ENCODE results near the gene HERC2. TPM values are rescaled to one million over a fixed set of nuclear protein-coding genes. Genes with fewer than 3 reads are reported as not detected.
A peak's percentile ranks its signal among the peaks of the same experiment; 100 is the strongest.

The HERC2 gene
- total and polyA plus RNA-seq, 7 donors, result 11.1 to 85.6 (median 42.5) TPM

DNA sequence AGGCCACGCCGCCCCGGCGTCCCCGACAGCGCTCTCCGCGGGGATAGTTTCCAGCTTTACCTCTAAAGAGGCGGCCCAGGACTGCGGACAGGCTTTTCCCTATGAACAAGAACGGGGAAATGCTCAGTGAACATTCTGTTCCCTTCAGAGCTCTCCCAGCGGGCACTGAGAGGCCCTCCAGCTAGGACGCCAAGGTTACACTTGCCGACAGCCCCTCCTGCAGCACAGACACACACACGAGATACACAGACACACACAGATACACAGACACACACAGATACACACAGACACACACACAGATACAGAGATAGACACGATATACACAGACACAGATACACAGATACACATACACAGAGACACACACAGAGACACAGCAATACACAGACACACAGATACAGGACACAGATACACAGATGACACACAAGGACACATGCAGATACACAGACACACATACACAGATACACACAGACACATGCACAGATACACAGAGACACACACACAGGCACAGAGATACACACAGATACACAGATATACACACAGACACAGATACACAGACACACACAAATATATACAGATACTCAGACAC is 222.3 kb downstream of the HERC2 start:
- TF ChIP-seq, protein P1, sequence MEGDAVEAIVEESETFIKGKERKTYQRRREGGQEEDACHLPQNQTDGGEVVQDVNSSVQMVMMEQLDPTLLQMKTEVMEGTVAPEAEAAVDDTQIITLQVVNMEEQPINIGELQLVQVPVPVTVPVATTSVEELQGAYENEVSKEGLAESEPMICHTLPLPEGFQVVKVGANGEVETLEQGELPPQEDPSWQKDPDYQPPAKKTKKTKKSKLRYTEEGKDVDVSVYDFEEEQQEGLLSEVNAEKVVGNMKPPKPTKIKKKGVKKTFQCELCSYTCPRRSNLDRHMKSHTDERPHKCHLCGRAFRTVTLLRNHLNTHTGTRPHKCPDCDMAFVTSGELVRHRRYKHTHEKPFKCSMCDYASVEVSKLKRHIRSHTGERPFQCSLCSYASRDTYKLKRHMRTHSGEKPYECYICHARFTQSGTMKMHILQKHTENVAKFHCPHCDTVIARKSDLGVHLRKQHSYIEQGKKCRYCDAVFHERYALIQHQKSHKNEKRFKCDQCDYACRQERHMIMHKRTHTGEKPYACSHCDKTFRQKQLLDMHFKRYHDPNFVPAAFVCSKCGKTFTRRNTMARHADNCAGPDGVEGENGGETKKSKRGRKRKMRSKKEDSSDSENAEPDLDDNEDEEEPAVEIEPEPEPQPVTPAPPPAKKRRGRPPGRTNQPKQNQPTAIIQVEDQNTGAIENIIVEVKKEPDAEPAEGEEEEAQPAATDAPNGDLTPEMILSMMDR (IDR thresholded peaks at IDR 0.05), result no peak
- no peak for TF ChIP-seq POLR2AphosphoS5 (IDR thresholded peaks at IDR 0.05)
- no peak for TF ChIP-seq EP300 (IDR thresholded peaks at IDR 0.05)
- no peak for TF ChIP-seq POLR2A (IDR thresholded peaks at IDR 0.05)
- H3K9me3 ChIP-seq, result no peaks in the 10 kb centered on the region
- WGBS, 2 donors, result 15 to 17% methylated on average over 16 of the region's 16 CpGs
- DNase-seq, result no peak
- peak overlapping the region in 3 of 4 donors; percentile 8 to 10 (median 9) for H3K4me3 ChIP-seq
- intact Hi-C loops (cut with DNase I), result loop anchor here (10.0 kb wide), 1 partner anchor 75 kb away; no protein-coding TSS in a partner anchor
- H3K27me3 ChIP-seq, result peaks cover 33 to 96% (median 63%) of the 10 kb centered on the region in 3 donors
- H3K36me3 ChIP-seq, result no peaks in the 10 kb centered on the region
- peaks cover 0 to 39% (median 35%) of the 10 kb centered on the region in 4 donors for H3K4me1 ChIP-seq
- peak overlapping the region in 1 of 4 donors; percentile 6 for H3K27ac ChIP-seq

DNA sequence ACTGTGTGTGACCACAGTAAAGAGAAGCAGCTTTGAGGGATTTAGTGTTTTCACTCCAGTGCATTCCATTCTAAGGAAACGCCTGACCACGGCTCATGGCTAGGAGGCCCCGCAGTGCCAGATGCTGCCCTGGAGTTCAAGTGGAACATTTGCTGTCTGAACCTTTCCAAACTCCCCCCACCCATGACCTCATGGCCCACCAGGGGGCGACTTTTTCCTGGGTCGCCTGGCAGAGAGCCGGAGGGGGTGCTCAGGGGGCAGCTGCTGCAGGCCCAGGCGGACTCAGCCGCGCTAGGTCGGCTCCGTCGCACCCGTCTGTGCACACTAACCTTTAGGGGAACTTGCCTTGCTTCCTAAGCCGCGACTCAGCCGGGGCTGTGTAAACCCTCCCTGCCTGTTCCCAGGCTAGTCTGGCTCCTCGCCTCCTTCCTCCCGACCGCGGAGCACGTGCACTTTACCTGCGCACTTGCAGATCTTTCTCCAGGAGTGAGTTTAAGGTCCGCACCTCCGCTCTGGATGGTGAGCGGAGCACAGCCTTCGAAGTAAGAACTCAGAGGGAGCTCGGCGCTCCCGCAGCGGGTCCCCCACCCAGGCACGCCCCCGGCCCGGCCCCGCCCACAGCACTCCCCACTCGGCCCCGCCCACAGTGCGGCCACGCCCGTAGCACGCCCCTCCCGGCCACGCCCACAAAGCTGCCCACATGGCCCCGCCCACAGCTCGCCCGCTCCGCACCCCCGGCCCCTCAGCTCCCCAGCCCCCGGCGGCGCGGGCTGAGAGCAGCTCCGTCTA is 223.0 kb downstream of the HERC2 start, which contains the start of gene OCA2:
Gene OCA2, minus strand, starts transcription at position 550 of the 789 bp plus-strand sequence. CDS start 17,441 bp downstream, outside the sequence.
- H3K4me3 ChIP-seq, result peak within 1 kb of the TSS in 3 of 4 donors; percentile 8 to 10 (median 9)
- peaks cover 39 to 96% (median 66%) of the 10 kb centered on the region in 3 donors for H3K27me3 ChIP-seq
- 4 to 6% methylated on average over 52 of the region's 52 CpGs for WGBS, 2 donors
- intact Hi-C loops (cut with DNase I), result loop anchor here (10.0 kb wide), 1 partner anchor 76 kb away; no protein-coding TSS in a partner anchor
- peak within 1 kb of the TSS in 1 of 4 donors; percentile 6 for H3K27ac ChIP-seq
- no peaks in the 10 kb centered on the region for H3K36me3 ChIP-seq
- TF ChIP-seq POLR2A (IDR thresholded peaks at IDR 0.05), result no peak
- TF ChIP-seq, protein P1 (IDR thresholded peaks at IDR 0.05), result no peak
- H3K4me1 ChIP-seq, result peaks cover 0 to 43% (median 37%) of the 10 kb centered on the region in 4 donors
- peak; percentile 63 for DNase-seq
- H3K9me3 ChIP-seq, result no peaks in the 10 kb centered on the region

DNA sequence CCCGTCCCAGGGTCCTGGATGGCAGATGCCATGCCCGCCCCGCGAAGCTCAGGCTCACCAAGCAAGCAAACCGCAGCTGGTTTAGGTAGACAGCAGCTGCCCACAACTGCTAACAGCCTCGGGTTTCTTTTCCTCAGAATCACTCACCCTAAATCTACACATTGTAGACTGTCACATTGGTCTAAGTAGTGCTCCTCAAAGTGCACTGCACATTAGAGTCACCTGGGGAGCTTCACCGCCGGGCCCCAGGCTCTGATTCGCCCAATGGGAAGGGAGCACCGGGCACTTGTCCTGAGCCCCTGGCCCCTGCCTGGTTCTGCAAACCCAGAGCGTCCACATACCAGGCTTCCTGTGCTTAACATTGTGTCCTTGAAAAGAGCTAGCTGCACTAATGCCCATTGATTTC is 223.6 kb downstream of the HERC2 start:
- H3K27ac ChIP-seq, result no peak overlapping the region
- DNase-seq, result peak; percentile 47
- H3K36me3 ChIP-seq, result no peaks in the 10 kb centered on the region
- 53 to 65% methylated on average over 11 of the region's 11 CpGs for WGBS, 2 donors
- intact Hi-C loops (cut with DNase I), result loop anchor here (10.0 kb wide), 1 partner anchor 76 kb away; no protein-coding TSS in a partner anchor
- TF ChIP-seq POLR2AphosphoS5 (IDR thresholded peaks at IDR 0.05) (no peak), POLR2A (IDR thresholded peaks at IDR 0.05) (no peak), EP300 (IDR thresholded peaks at IDR 0.05) (no peak)
- TF ChIP-seq, protein P1 (IDR thresholded peaks at IDR 0.05), result no peak
- H3K27me3 ChIP-seq, result peaks cover 39 to 96% (median 69%) of the 10 kb centered on the region in 3 donors
- no peaks in the 10 kb centered on the region for H3K9me3 ChIP-seq
- no peak overlapping the region for H3K4me3 ChIP-seq
- H3K4me1 ChIP-seq, result peaks cover 0 to 43% (median 37%) of the 10 kb centered on the region in 4 donors

DNA sequence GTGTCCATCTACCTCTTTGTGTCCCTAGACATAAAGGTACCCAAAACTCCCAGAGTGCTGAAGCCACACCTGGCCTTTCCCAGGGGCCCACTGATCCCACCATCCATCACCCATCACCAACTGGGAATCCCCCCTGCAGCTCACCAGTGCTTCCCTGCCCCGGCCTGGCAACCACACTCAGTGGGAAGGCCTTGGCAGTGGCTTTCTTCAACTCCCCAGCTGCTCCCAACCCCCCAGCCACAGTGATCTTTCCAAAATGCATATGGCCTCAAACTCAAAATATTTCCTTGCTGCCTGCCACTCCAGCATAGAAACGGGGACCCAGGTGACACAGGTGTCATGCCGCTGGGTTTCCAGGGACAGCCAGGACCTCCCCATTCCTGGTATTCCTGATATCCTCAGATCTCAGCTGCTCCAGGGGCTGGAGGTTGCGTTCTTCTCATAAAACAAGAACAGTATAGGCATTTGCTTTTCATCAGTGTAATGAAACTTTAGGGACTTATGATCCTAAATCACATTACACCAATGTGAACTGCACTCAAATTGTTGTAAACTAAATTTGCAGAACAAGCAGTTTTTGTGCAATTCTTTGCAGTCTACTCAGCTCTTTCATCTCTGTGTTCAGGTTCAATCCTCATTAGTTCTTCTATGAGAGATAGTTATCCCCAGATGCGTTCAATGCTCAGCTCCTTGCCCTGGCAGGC is 224.2 kb downstream of the HERC2 start:
- H3K4me3 ChIP-seq, result no peak overlapping the region
- peak; percentile 46 for DNase-seq
- H3K9me3 ChIP-seq, result no peaks in the 10 kb centered on the region
- peaks cover 0 to 43% (median 37%) of the 10 kb centered on the region in 4 donors for H3K4me1 ChIP-seq
- TF ChIP-seq POLR2AphosphoS5 (IDR thresholded peaks at IDR 0.05), result no peak
- peaks cover 39 to 99% (median 73%) of the 10 kb centered on the region in 3 donors for H3K27me3 ChIP-seq
- intact Hi-C loops (cut with DNase I), result loop anchor here (10.0 kb wide), 1 partner anchor 77 kb away; no protein-coding TSS in a partner anchor
- 82 to 84% methylated on average over 5 of the region's 5 CpGs for WGBS, 2 donors
- H3K36me3 ChIP-seq, result no peaks in the 10 kb centered on the region
- H3K27ac ChIP-seq, result no peak overlapping the region

All from sigmoid colon (tissue), 7 donors.